GM12878 (cell line): ENCODE data around the gene ATG9B.
A peak's percentile ranks its signal among the peaks of the same experiment; 100 is the strongest.

Experiments used
- MYC ChIP-seq: IDR thresholded peaks from 2 replicates; pipeline ENCODE4 v1.6.1; 2011; ENCODE audit warnings: mild to moderate bottlenecking, low read length, moderate library complexity, inconsistent platforms; ENCODE audit not compliant: insufficient read depth, insufficient replicate concordance, insufficient read length, severe bottlenecking
- TF ChIP-seq, protein P1 (sequence below): IDR thresholded peaks from 2 replicates; pipeline ENCODE4 v1.6.1; 2012; ENCODE audit warnings: mild to moderate bottlenecking, low read depth, low read length

DNA sequence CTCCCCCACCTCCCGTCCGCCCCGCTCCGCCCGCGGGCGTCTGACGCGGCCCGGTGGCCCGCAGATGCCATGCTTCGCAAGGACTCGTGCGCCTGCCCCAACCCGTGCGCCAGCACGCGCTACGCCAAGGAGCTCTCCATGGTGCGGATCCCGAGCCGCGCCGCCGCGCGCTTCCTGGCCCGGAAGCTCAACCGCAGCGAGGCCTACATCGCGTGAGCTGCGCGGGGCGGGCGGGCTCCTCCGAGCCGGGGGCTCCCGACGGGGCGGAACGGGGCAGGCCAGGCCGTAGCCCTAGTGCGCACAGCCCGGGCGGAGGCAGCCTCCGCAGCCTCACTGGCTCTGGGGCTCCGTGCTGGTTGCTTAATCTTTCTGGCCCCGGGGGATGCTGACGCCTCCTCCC lies 26.8 kb upstream of the ATG9B start:
- TF ChIP-seq, protein P1, sequence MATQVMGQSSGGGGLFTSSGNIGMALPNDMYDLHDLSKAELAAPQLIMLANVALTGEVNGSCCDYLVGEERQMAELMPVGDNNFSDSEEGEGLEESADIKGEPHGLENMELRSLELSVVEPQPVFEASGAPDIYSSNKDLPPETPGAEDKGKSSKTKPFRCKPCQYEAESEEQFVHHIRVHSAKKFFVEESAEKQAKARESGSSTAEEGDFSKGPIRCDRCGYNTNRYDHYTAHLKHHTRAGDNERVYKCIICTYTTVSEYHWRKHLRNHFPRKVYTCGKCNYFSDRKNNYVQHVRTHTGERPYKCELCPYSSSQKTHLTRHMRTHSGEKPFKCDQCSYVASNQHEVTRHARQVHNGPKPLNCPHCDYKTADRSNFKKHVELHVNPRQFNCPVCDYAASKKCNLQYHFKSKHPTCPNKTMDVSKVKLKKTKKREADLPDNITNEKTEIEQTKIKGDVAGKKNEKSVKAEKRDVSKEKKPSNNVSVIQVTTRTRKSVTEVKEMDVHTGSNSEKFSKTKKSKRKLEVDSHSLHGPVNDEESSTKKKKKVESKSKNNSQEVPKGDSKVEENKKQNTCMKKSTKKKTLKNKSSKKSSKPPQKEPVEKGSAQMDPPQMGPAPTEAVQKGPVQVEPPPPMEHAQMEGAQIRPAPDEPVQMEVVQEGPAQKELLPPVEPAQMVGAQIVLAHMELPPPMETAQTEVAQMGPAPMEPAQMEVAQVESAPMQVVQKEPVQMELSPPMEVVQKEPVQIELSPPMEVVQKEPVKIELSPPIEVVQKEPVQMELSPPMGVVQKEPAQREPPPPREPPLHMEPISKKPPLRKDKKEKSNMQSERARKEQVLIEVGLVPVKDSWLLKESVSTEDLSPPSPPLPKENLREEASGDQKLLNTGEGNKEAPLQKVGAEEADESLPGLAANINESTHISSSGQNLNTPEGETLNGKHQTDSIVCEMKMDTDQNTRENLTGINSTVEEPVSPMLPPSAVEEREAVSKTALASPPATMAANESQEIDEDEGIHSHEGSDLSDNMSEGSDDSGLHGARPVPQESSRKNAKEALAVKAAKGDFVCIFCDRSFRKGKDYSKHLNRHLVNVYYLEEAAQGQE: peak; percentile 84
- TF ChIP-seq MYC: no peak
